WTC11 (cell line): ENCODE measurements around the gene PXMP2. TPM values are rescaled to one million over a fixed set of nuclear protein-coding genes. Genes with fewer than 3 reads are reported as not detected.

ENCODE experiments used
- ATF2 ChIP-seq: sonication (generic); formaldehyde crosslinking; IDR thresholded peaks from 2 replicates; pipeline ENCODE4 v1.8.1; 2022; ENCODE audit warnings: low read depth, missing genetic modification reagents, borderline replicate concordance
- E2F4 ChIP-seq: sonication (generic); formaldehyde crosslinking; IDR thresholded peaks from 2 replicates; pipeline ENCODE4 v1.8.1; 2022; ENCODE audit warnings: low read depth, mild to moderate bottlenecking, moderate library complexity, missing genetic modification reagents, borderline replicate concordance
- ELF4 ChIP-seq: sonication (generic); formaldehyde crosslinking; IDR thresholded peaks from 2 replicates; pipeline ENCODE4 v1.8.1; 2022; ENCODE audit warnings: low read depth, mild to moderate bottlenecking, moderate library complexity, missing genetic modification reagents
- FOXJ3 ChIP-seq: sonication (generic); formaldehyde crosslinking; IDR thresholded peaks from 2 replicates; pipeline ENCODE4 v1.9.0; 2021; ENCODE audit warnings: missing genetic modification reagents, mild to moderate bottlenecking, borderline replicate concordance
- FOXP1 ChIP-seq: sonication (generic); formaldehyde crosslinking; IDR thresholded peaks from 2 replicates; pipeline ENCODE4 v1.8.0; 2022; ENCODE audit warnings: missing genetic modification reagents, mild to moderate bottlenecking, moderate library complexity, borderline replicate concordance
- GRHL2 ChIP-seq: fragments of 250-450 bp; sonication (Bioruptor Pico); IDR thresholded peaks from 2 replicates; pipeline ENCODE4 v1.8.0; 2022; ENCODE audit warnings: mild to moderate bottlenecking, moderate library complexity; ENCODE audit not compliant: insufficient replicate concordance, severe bottlenecking
- GTF2I ChIP-seq: fragments of 250-450 bp; sonication (Bioruptor Pico); conservative IDR thresholded peaks from 2 replicates; pipeline ENCODE4 v1.4.0; 2021; ENCODE audit warnings: mild to moderate bottlenecking
- MAX ChIP-seq: sonication (generic); formaldehyde crosslinking; IDR thresholded peaks from 2 replicates; pipeline ENCODE4 v1.8.0; 2022; ENCODE audit warnings: mild to moderate bottlenecking, missing genetic modification reagents
- MLX ChIP-seq: sonication (generic); formaldehyde crosslinking; IDR thresholded peaks from 2 replicates; pipeline ENCODE4 v1.8.1; 2023; ENCODE audit warnings: mild to moderate bottlenecking, missing genetic modification reagents, moderate library complexity
- NFE2L1 ChIP-seq: sonication (generic); formaldehyde crosslinking; IDR thresholded peaks from 2 replicates; pipeline ENCODE4 v1.8.1; 2023; ENCODE audit warnings: missing genetic modification reagents
- NFYB ChIP-seq: sonication (generic); formaldehyde crosslinking; conservative IDR thresholded peaks from 2 replicates; pipeline ENCODE4 v1.8.0; 2022; ENCODE audit warnings: low read depth, missing genetic modification reagents
- PRDM15 ChIP-seq: sonication (generic); formaldehyde crosslinking; IDR thresholded peaks from 2 replicates; pipeline ENCODE4 v1.8.0; 2022; ENCODE audit warnings: missing genetic modification reagents
- RELA ChIP-seq: sonication (generic); formaldehyde crosslinking; IDR thresholded peaks from 2 replicates; pipeline ENCODE4 v1.8.1; 2022; ENCODE audit warnings: missing genetic modification reagents, mild to moderate bottlenecking, borderline replicate concordance
- SMAD3 ChIP-seq: sonication (generic); formaldehyde crosslinking; IDR thresholded peaks from 2 replicates; pipeline ENCODE4 v1.8.0; 2022; ENCODE audit warnings: missing genetic modification reagents, mild to moderate bottlenecking, borderline replicate concordance
- SOX15 ChIP-seq: fragments of 250-450 bp; sonication (Bioruptor Pico); IDR thresholded peaks from 2 replicates; pipeline ENCODE4 v1.9.0; 2021; ENCODE audit warnings: mild to moderate bottlenecking
- SP1 ChIP-seq: sonication (generic); formaldehyde crosslinking; conservative IDR thresholded peaks from 2 replicates; pipeline ENCODE4 v1.8.1; 2022; ENCODE audit warnings: missing genetic modification reagents
- TCF7 ChIP-seq: sonication (generic); formaldehyde crosslinking; IDR thresholded peaks from 2 replicates; pipeline ENCODE4 v1.8.0; 2022; ENCODE audit warnings: mild to moderate bottlenecking, low read depth, missing genetic modification reagents, moderate library complexity
- TEAD1 ChIP-seq: sonication (generic); formaldehyde crosslinking; IDR thresholded peaks from 2 replicates; pipeline ENCODE4 v1.8.0; 2022; ENCODE audit warnings: mild to moderate bottlenecking, missing genetic modification reagents
- USF2 ChIP-seq: sonication (generic); formaldehyde crosslinking; IDR thresholded peaks from 2 replicates; pipeline ENCODE4 v1.8.1; 2023; ENCODE audit warnings: mild to moderate bottlenecking, missing genetic modification reagents, moderate library complexity
- ZBTB43 ChIP-seq: sonication (generic); formaldehyde crosslinking; IDR thresholded peaks from 2 replicates; pipeline ENCODE4 v1.8.1; 2023; ENCODE audit warnings: mild to moderate bottlenecking, missing genetic modification reagents
- ZNF263 ChIP-seq: sonication (generic); formaldehyde crosslinking; IDR thresholded peaks from 2 replicates; pipeline ENCODE4 v1.8.1; 2022; ENCODE audit warnings: low read depth, mild to moderate bottlenecking, moderate library complexity, missing genetic modification reagents
- ZNF317 ChIP-seq: sonication (generic); formaldehyde crosslinking; IDR thresholded peaks from 2 replicates; pipeline ENCODE4 v1.8.1; 2023; ENCODE audit warnings: low read depth, mild to moderate bottlenecking, moderate library complexity, missing genetic modification reagents, borderline replicate concordance
- ZNF532 ChIP-seq: fragments of 250-450 bp; sonication (Bioruptor Pico); IDR thresholded peaks from 2 replicates; pipeline ENCODE4 v1.9.0; 2021; ENCODE audit warnings: mild to moderate bottlenecking, borderline replicate concordance
- total RNA-seq: library from RNA; stranded (reverse); gene quantifications from 3 replicates; pipeline ENCODE4 v1.2.3, GENCODE V29; 2021

PXMP2 gene
- total RNA-seq, 1 experiment from 2014 or later = 12.6 TPM

- TF ChIP-seq PRDM15 (no peak), NFE2L1 (CRISPR knock-in tag) (no peak), ZNF263 (CRISPR knock-in tag) (no peak), E2F4 (CRISPR knock-in tag) (peak; percentile 74; the same call in 1 of the 2 replicates), NFYB (peak; percentile 49), MLX (no peak; the same call in 1 of the 2 replicates), SP1 (CRISPR knock-in tag) (peak; percentile 87), GTF2I (no peak), ZBTB43 (CRISPR knock-in tag) (no peak), RELA (no peak), ATF2 (CRISPR knock-in tag) (no peak), SMAD3 (no peak; the same call in 1 of the 2 replicates), TCF7 (CRISPR knock-in tag) (no peak), MAX (CRISPR knock-in tag) (peak; percentile 60; the same call in 1 of the 2 replicates), ZNF317 (0 out of 2 replicates have a peak, but pooled peaks have one; percentile 34), ZNF532 (CRISPR knock-in tag) (no peak), FOXP1 (CRISPR knock-in tag) (no peak; the same call in 1 of the 2 replicates), ELF4 (CRISPR knock-in tag) (0 out of 2 replicates have a peak, but pooled peaks have one; percentile 34), GRHL2 (CRISPR knock-in tag) (no peak), SOX15 (CRISPR knock-in tag) (no peak), TEAD1 (CRISPR knock-in tag) (peak; percentile 68), FOXJ3 (CRISPR knock-in tag) (no peak), USF2 (peak; percentile 40)
Measured at GRCh38 chr12:132687211-132688164, at the start of gene PXMP2, which contains the start of gene POLE (continued).
